ENCODE data around the gene CSNK1D.

GRCh38 chr17:82236142-82236971 is 37.1 kb downstream of the CSNK1D start:
- no peak for TF ChIP-seq POLR2AphosphoS5 (IDR thresholded peaks at IDR 0.05; ENCODE audit: low read depth, low read length)
- no peak for TF ChIP-seq TAF1 (IDR thresholded peaks at IDR 0.05; ENCODE audit: low read depth, low read length)
- TF ChIP-seq POLR2A (IDR thresholded peaks at IDR 0.05; ENCODE audit: low read depth, low read length) = no peak
- no peak for TF ChIP-seq SPI1 (IDR thresholded peaks at IDR 0.05; ENCODE audit: low read depth, low read length)

Measured in GM12891 (cell line).